HCT116 (cell line): ENCODE measurements around the gene PUM1. TPM values are rescaled to one million over a fixed set of nuclear protein-coding genes. Genes with fewer than 3 reads are reported as not detected.

Source experiments
- ATAC-seq: fragments of 200-7000 bp; cut with Tn5 transposase; 2 replicates; pipeline ENCODE4 v1.9.1; 2020; ENCODE audit warnings: mild to moderate bottlenecking, moderate library complexity
- BruUV-seq: library from RNA; stranded (reverse); fragments of 400-500 nt; replicated peaks from 2 replicates; lab custom pipeline; 2021; lab: Mats Ljungman, UMichigan
- CTCF ChIA-PET: fragments of 300-600 bp; sonication (Branson Sonifier 250); formaldehyde crosslinking; loops from one replicate; lab custom pipeline; 2021; ENCODE audit warnings: antibody characterized with exemption; lab: Charles Lee
- POLR2A ChIA-PET: fragments of 300-600, 350-600 bp; sonication (Branson Sonifier 250); formaldehyde crosslinking; loops from one replicate; lab custom pipeline; 2021; ENCODE audit warnings: antibody characterized with exemption; lab: Charles Lee
- RAD21 ChIA-PET, 2 experiments: fragments of 300-600 bp; sonication (Branson Sonifier 250); formaldehyde crosslinking; loops; one replicate each; lab custom pipeline; 2023; ENCODE audit warnings: low total read pairs in 2 of 2; ENCODE audit not compliant: uncharacterized antibody in 2 of 2, unreplicated experiment in 2 of 2, low non-redundant PET in 1 of 2; lab: Charles Lee
- DNase-seq: peaks from one replicate; pipeline ENCODE4 v3.0.0-alpha.2; 2010; ENCODE audit warnings: low read depth, low spot score
- H2AFZ ChIP-seq: fragments of 200-600 bp; shearing (Covaris generic), sonication (generic); 2 replicates; pipeline ENCODE4 v1.6.1; 2017; ENCODE audit warnings: low read depth, mixed run types, mixed read lengths, antibody characterized with exemption, low read length; ENCODE audit not compliant: poor library complexity, severe bottlenecking
- H3K27ac ChIP-seq: 2 replicates; pipeline ENCODE4 v1.5.1; 2012; ENCODE audit warnings: low read depth, low read length
- H3K27me3 ChIP-seq: fragments of 200-600 bp; sonication (generic); 2 replicates; pipeline ENCODE4 v1.6.1; 2016; ENCODE audit warnings: mixed run types, low read length, mixed read lengths; ENCODE audit not compliant: insufficient read depth
- H3K36me3 ChIP-seq, 2 experiments: fragments of 200-500 bp in 1 of 2; fragments of 200-600 bp in 1 of 2; sonication (Bioruptor generic) in 1 of 2; sonication (generic) in 1 of 2; 2 replicates each; pipeline versions ENCODE4 v1.5.1 to v1.6.1; 2014 to 2016; ENCODE audit warnings: low read length in 2 of 2, inconsistent platforms in 1 of 2, mixed read lengths in 1 of 2, mixed run types in 1 of 2; ENCODE audit not compliant: insufficient read depth in 2 of 2, control insufficient read depth in 1 of 2
- H3K4me1 ChIP-seq, 2 experiments: fragments of 200-600 bp in 1 of 2; sonication (generic) in 1 of 2; 2 replicates each; pipeline versions ENCODE4 v1.5.1 to v1.6.1; 2012 to 2017; ENCODE audit warnings: low read length in 2 of 2, inconsistent platforms in 1 of 2, mild to moderate bottlenecking in 1 of 2, mixed read lengths in 1 of 2, mixed run types in 1 of 2, moderate library complexity in 1 of 2; ENCODE audit not compliant: insufficient read depth in 2 of 2, control insufficient read depth in 1 of 2
- H3K4me2 ChIP-seq: fragments of 200-600 bp; sonication (generic); 2 replicates; pipeline ENCODE4 v1.6.1; 2017; ENCODE audit warnings: mixed run types, low read length, mixed read lengths
- H3K4me3 ChIP-seq, 2 experiments: fragments of 200-600 bp in 1 of 2; sonication (generic) in 1 of 2; replicated peaks in 1 of 2; 2 replicates each; pipeline ENCODE4 v1.5.1; 2011 to 2016; ENCODE audit warnings: low read length in 2 of 2, control low read depth in 1 of 2, low read depth in 1 of 2, mild to moderate bottlenecking in 1 of 2, mixed read lengths in 1 of 2, mixed run types in 1 of 2
- H3K79me2 ChIP-seq: fragments of 200-600 bp; sonication (generic); 2 replicates; pipeline ENCODE4 v1.6.1; 2017; ENCODE audit warnings: mild to moderate bottlenecking, mixed run types, low read length, moderate library complexity, mixed read lengths; ENCODE audit not compliant: insufficient read depth
- H3K9ac ChIP-seq: fragments of 200-600 bp; sonication (generic); 2 replicates; pipeline ENCODE4 v1.6.1; 2016; ENCODE audit warnings: low read length, mixed read lengths
- H3K9me2 ChIP-seq: fragments of 200-600 bp; sonication (generic), shearing (Covaris generic); 2 replicates; pipeline ENCODE4 v1.6.1; 2017; ENCODE audit warnings: mixed run types, mild to moderate bottlenecking, moderate library complexity; ENCODE audit not compliant: insufficient read depth
- H3K9me3 ChIP-seq, 2 experiments: fragments of 200-500 bp in 1 of 2; fragments of 200-600 bp in 1 of 2; sonication (Bioruptor generic) in 1 of 2; sonication (generic) in 1 of 2; 2 replicates each; pipeline ENCODE4 v1.6.1; 2014 to 2017; ENCODE audit warnings: low read length in 2 of 2, mixed read lengths in 2 of 2, inconsistent platforms in 1 of 2, low read depth in 1 of 2, mild to moderate bottlenecking in 1 of 2, mixed run types in 1 of 2, moderate library complexity in 1 of 2; ENCODE audit not compliant: control insufficient read depth in 1 of 2, insufficient read depth in 1 of 2
- H4K20me1 ChIP-seq: fragments of 200-600 bp; sonication (generic), shearing (Covaris generic); 2 replicates; pipeline ENCODE4 v1.6.1; 2017; ENCODE audit warnings: mixed run types, mild to moderate bottlenecking, moderate library complexity; ENCODE audit not compliant: insufficient read depth
- CBX3 ChIP-seq: IDR thresholded peaks from 2 replicates; pipeline ENCODE4 v1.6.1; 2012; ENCODE audit warnings: low read depth
- CEBPB ChIP-seq: IDR thresholded peaks from 2 replicates; pipeline ENCODE4 v1.6.1; 2012; ENCODE audit warnings: low read depth
- EGR1 ChIP-seq: IDR thresholded peaks from 2 replicates; pipeline ENCODE4 v1.6.1; 2012; ENCODE audit warnings: low read depth
- EZH2 ChIP-seq: fragments of 200-600 bp; sonication (generic); IDR thresholded peaks from 2 replicates; pipeline ENCODE4 v1.6.1; 2017; ENCODE audit warnings: antibody characterized with exemption, mixed run types
- EZH2phosphoT487 ChIP-seq: fragments of 200-600 bp; IDR thresholded peaks from 2 replicates; pipeline ENCODE4 v1.6.1; 2018; ENCODE audit warnings: antibody characterized with exemption, borderline replicate concordance
- FOSL1 ChIP-seq: IDR thresholded peaks from 2 replicates; pipeline ENCODE4 v1.6.1; 2012; ENCODE audit warnings: low read depth
- JUND ChIP-seq: IDR thresholded peaks from 2 replicates; pipeline ENCODE4 v1.6.1; 2012
- MAX ChIP-seq: IDR thresholded peaks from 2 replicates; pipeline ENCODE4 v1.6.1; 2012
- POLR2A ChIP-seq: IDR thresholded peaks from 2 replicates; pipeline ENCODE4 v1.7.0; 2011; ENCODE audit warnings: borderline replicate concordance; ENCODE audit not compliant: insufficient read depth, insufficient read length; ENCODE audit errors: extremely low read depth
- POLR2AphosphoS5 ChIP-seq: IDR thresholded peaks from 2 replicates; pipeline ENCODE4 v1.6.1; 2011; ENCODE audit warnings: mild to moderate bottlenecking, low read depth, low read length, moderate library complexity
- RAD21 ChIP-seq: IDR thresholded peaks from 2 replicates; pipeline ENCODE4 v1.6.1; 2012; ENCODE audit warnings: low read depth, mild to moderate bottlenecking
- REST ChIP-seq: IDR thresholded peaks from 2 replicates; pipeline ENCODE4 v1.6.1; 2012; ENCODE audit warnings: low read depth
- SP1 ChIP-seq: IDR thresholded peaks from 2 replicates; pipeline ENCODE4 v1.6.1; 2012; ENCODE audit warnings: low read depth
- SRF ChIP-seq: IDR thresholded peaks from 2 replicates; pipeline ENCODE4 v1.6.1; 2012; ENCODE audit warnings: low read depth
- TCF7L2 ChIP-seq: IDR thresholded peaks from 2 replicates; pipeline ENCODE4 v1.7.0; 2011; ENCODE audit warnings: borderline replicate concordance, inconsistent platforms; ENCODE audit not compliant: insufficient read depth, insufficient read length; ENCODE audit errors: extremely low read depth
- YY1 ChIP-seq: IDR thresholded peaks from 2 replicates; pipeline ENCODE4 v1.6.1; 2011; ENCODE audit warnings: low read length, low read depth, moderate library complexity, mild to moderate bottlenecking; ENCODE audit not compliant: insufficient replicate concordance; ENCODE audit errors: extremely low read depth
- ZFX ChIP-seq: fragments of 450-650 bp; IDR thresholded peaks from 2 replicates; pipeline ENCODE4 v1.6.1; 2017
- ZNF274 ChIP-seq: fragments of 200-500 bp; sonication (Bioruptor generic); IDR thresholded peaks from 2 replicates; pipeline ENCODE4 v1.6.1; 2014; ENCODE audit warnings: mild to moderate bottlenecking, low read depth, low read length, inconsistent platforms
- intact Hi-C: fragments of 100-400 bp; cut with micrococcal nuclease; formaldehyde crosslinking; loops from 2 replicates; pipeline ENCODE4 v1.10.0; 2022
- total RNA-seq: library from RNA; stranded (reverse); gene quantifications from one replicate; pipeline ENCODE4 v1.2.1, GENCODE V29; 2021; ENCODE audit not compliant: unreplicated experiment

The PUM1 gene
- total RNA-seq, 1 experiment from 2014 or later = 113 TPM

DNA sequence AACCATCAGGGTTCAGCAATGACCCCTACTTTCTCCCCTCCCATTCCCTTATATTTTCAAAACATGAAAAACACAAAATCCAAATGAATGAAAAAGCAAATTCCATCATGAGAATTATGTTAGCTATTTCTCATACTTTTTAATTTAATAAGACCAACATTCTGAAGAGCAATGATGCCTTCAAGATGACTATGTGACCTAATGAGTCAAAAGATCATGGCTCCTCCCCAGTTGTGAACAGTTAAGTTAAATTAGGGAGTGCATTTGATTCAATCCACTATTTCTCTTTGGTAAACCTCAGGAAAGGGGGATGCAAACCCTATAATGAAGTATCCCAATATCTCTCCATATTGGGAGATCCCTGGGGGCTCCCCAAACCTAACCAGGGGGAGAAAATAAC, 36.5 kb downstream of the PUM1 start:
- ChIA-PET POLR2A (no interaction called here), RAD21 (no interaction called here), CTCF (no interaction called here)
- H3K4me2 ChIP-seq = no peak overlapping the region
- DNase-seq (no peak), ATAC-seq (no peak)
- H3K27ac ChIP-seq = no peak overlapping the region
- H3K9me2 ChIP-seq = no peaks in the 10 kb centered on the region
- intact Hi-C loops = no loop called here
- H3K27me3 ChIP-seq = no peaks in the 10 kb centered on the region
- H3K36me3 ChIP-seq = peaks cover 7 to 8% of the 10 kb centered on the region in 2 experiments; a peak in 2 of 4 replicates
- H3K79me2 ChIP-seq = peaks cover 100% of the 10 kb centered on the region
- H4K20me1 ChIP-seq = peaks cover 53% of the 10 kb centered on the region
- no peak overlapping the region for H3K4me3 ChIP-seq
- no peaks in the 10 kb centered on the region for H3K9me3 ChIP-seq
- no peak overlapping the region for H2AFZ ChIP-seq
- BruUV-seq = no TSS peak
- no peak for TF ChIP-seq CBX3
- TF ChIP-seq FOSL1 = no peak
- no peak for TF ChIP-seq EZH2phosphoT487
- TF ChIP-seq SP1 = no peak
- TF ChIP-seq POLR2A = no peak
- no peak for TF ChIP-seq JUND
- TF ChIP-seq EZH2 = no peak
- peaks cover 5 to 6% of the 10 kb centered on the region in 2 experiments; a peak in 2 of 4 replicates for H3K4me1 ChIP-seq
- H3K9ac ChIP-seq = no peak overlapping the region

GRCh38 chr1:31027693-31028526, 37.6 kb downstream of the PUM1 start:
- Histone ChIP-seq H3K4me2 (no peak overlapping the region), H3K4me1 (peaks cover 5 to 6% of the 10 kb centered on the region in 2 experiments; a peak in 2 of 4 replicates), H3K27ac (no peak overlapping the region), H3K9me3 (no peaks in the 10 kb centered on the region), H3K9ac (no peak overlapping the region), H3K27me3 (no peaks in the 10 kb centered on the region), H3K36me3 (peaks cover 8 to 9% of the 10 kb centered on the region in 2 experiments; a peak in 3 of 4 replicates), H3K79me2 (peaks cover 100% of the 10 kb centered on the region), H3K4me3 (no peak overlapping the region), H4K20me1 (peaks cover 48% of the 10 kb centered on the region), H3K9me2 (no peaks in the 10 kb centered on the region), H2AFZ (no peak overlapping the region)
- RAD21 ChIA-PET = interaction anchor here in 1 of 2 experiments (0.6 kb wide), 1 partner anchor 73 kb away, joined by 3 read pairs; no protein-coding TSS in a partner anchor
- no peak for DNase-seq
- POLR2A ChIA-PET = no interaction called here
- intact Hi-C loops = no loop called here
- BruUV-seq = no TSS peak
- ATAC-seq = no peak
- CTCF ChIA-PET = no interaction called here
- TF ChIP-seq REST = no peak
- no peak for TF ChIP-seq YY1
- no peak for TF ChIP-seq CEBPB
- no peak for TF ChIP-seq ZFX
- no peak for TF ChIP-seq EGR1
- TF ChIP-seq RAD21 = no peak
- no peak for TF ChIP-seq TCF7L2
- no peak for TF ChIP-seq MAX
- no peak for TF ChIP-seq POLR2A
- TF ChIP-seq SRF = no peak
- no peak for TF ChIP-seq EZH2
- TF ChIP-seq FOSL1 = no peak
- TF ChIP-seq JUND = no peak
- TF ChIP-seq POLR2AphosphoS5 = no peak
- TF ChIP-seq SP1 = no peak
- no peak for TF ChIP-seq ZNF274
